Fibroblast of lung (primary cell): ENCODE results near the gene SFTA2. TPM values are rescaled to one million over a fixed set of nuclear protein-coding genes. Genes with fewer than 3 reads are reported as not detected.

Experiments used
- DNase-seq, 2 donors: peaks; one replicate each; pipeline versions ENCODE4 v3.0.0 to v3.0.0-alpha.2; 2010; ENCODE audit warnings: low read depth in 2 of 2
- H2AFZ ChIP-seq: 2 replicates; pipeline ENCODE4 v1.5.1; 2012; ENCODE audit warnings: low read length, control low read depth, inconsistent platforms
- H3K27ac ChIP-seq: 2 replicates; pipeline ENCODE4 v1.5.1; 2011; ENCODE audit warnings: low read length, control low read depth; ENCODE audit not compliant: insufficient read depth
- H3K27me3 ChIP-seq: 2 replicates; pipeline ENCODE4 v1.5.1; 2011; ENCODE audit warnings: mild to moderate bottlenecking, low read length; ENCODE audit not compliant: control insufficient read depth, insufficient read depth
- H3K36me3 ChIP-seq: 2 replicates; pipeline ENCODE4 v1.5.1; 2011; ENCODE audit warnings: low read length; ENCODE audit not compliant: control insufficient read depth, insufficient read depth
- H3K4me1 ChIP-seq: 2 replicates; pipeline ENCODE4 v1.5.1; 2011; ENCODE audit warnings: low read length; ENCODE audit not compliant: control insufficient read depth, insufficient read depth; ENCODE audit errors: extremely low read depth
- H3K4me2 ChIP-seq: 2 replicates; pipeline ENCODE4 v1.5.1; 2011; ENCODE audit warnings: low read length, control low read depth; ENCODE audit not compliant: insufficient read depth; ENCODE audit errors: extremely low read depth
- H3K4me3 ChIP-seq, 4 experiments: fragments of 200-600 bp in 1 of 4; sonication (generic) in 1 of 4; replicated peaks in 1 of 4; 2 replicates each; pipeline ENCODE4 v1.5.1; 2011 to 2016; ENCODE audit warnings: low read length in 4 of 4, low read depth in 3 of 4, mild to moderate bottlenecking in 3 of 4, control low read depth in 2 of 4, inconsistent platforms in 1 of 4, mixed read lengths in 1 of 4; ENCODE audit not compliant: insufficient read depth in 1 of 4; ENCODE audit errors: control extremely low read depth in 1 of 4
- H3K79me2 ChIP-seq: 2 replicates; pipeline ENCODE4 v1.5.1; 2012; ENCODE audit warnings: mild to moderate bottlenecking, low read length, inconsistent platforms; ENCODE audit not compliant: control insufficient read depth, insufficient read depth
- H3K9ac ChIP-seq: 2 replicates; pipeline ENCODE4 v1.5.1; 2011; ENCODE audit warnings: mild to moderate bottlenecking, low read length, control low read depth; ENCODE audit not compliant: insufficient read depth
- H3K9me3 ChIP-seq: 2 replicates; pipeline ENCODE4 v1.5.1; 2012; ENCODE audit warnings: low read depth, low read length; ENCODE audit not compliant: control insufficient read depth, insufficient read depth
- H4K20me1 ChIP-seq: 2 replicates; pipeline ENCODE4 v1.5.1; 2011; ENCODE audit warnings: low read length; ENCODE audit not compliant: control insufficient read depth, insufficient read depth; ENCODE audit errors: extremely low read depth
- EZH2 ChIP-seq: IDR thresholded peaks from 2 replicates; pipeline ENCODE4 v1.5.1; 2012; ENCODE audit warnings: low read length, control low read depth, mild to moderate bottlenecking; ENCODE audit errors: missing control alignments
- polyA plus RNA-seq, 2 donors: library from polyadenylated mRNA; depleted of rRNA in 1 of 2; stranded (reverse) in 1 of 2; unstranded in 1 of 2; fragments of >200 nt; gene quantifications; 2 replicates each; pipeline ENCODE4 v1.2.1, GENCODE V29; 2011 to 2012; ENCODE audit warnings: missing spikeins in 1 of 2
- total RNA-seq: library from RNA; depleted of rRNA; stranded (reverse); fragments of >200 nt; gene quantifications from 2 replicates; pipeline ENCODE4 v1.2.1, GENCODE V29; 2014
- TF ChIP-seq, protein P1 (sequence below), 2 donors: IDR thresholded peaks in 1 of 2; conservative IDR thresholded peaks in 1 of 2; 1 replicate in 1 of 2; 2 replicates in 1 of 2; pipeline ENCODE4 v1.5.1; 2011 to 2012; ENCODE audit warnings: low read length in 2 of 2, control low read depth in 1 of 2, inconsistent platforms in 1 of 2, low read depth in 1 of 2, mild to moderate bottlenecking in 1 of 2

SFTA2 gene
- total and polyA plus RNA-seq, 2 donors (not counting 1 experiment from before 2014, with no cell fraction given) = not detected

DNA sequence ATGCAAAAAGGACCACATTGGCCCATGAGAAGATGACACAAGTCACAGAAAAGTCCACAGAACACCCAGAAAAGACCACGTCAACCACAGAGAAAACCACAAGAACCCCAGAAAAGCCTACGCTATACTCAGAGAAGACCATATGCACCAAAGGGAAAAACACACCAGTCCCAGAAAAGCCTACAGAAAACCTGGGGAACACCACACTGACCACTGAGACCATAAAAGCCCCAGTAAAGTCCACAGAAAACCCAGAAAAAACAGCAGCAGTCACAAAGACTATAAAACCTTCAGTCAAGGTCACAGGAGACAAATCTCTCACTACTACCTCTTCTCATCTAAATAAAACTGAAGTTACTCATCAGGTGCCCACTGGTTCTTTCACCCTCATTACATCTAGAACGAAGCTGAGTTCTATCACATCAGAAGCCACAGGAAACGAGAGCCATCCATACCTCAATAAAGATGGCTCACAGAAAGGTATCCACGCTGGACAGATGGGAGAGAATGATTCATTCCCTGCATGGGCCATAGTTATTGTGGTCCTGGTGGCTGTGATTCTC, 20.0 kb upstream of the SFTA2 start:
- H2AFZ ChIP-seq = no peak overlapping the region
- H3K4me3 ChIP-seq = no peak overlapping the region
- TF ChIP-seq EZH2 = no peak
- TF ChIP-seq, protein P1, sequence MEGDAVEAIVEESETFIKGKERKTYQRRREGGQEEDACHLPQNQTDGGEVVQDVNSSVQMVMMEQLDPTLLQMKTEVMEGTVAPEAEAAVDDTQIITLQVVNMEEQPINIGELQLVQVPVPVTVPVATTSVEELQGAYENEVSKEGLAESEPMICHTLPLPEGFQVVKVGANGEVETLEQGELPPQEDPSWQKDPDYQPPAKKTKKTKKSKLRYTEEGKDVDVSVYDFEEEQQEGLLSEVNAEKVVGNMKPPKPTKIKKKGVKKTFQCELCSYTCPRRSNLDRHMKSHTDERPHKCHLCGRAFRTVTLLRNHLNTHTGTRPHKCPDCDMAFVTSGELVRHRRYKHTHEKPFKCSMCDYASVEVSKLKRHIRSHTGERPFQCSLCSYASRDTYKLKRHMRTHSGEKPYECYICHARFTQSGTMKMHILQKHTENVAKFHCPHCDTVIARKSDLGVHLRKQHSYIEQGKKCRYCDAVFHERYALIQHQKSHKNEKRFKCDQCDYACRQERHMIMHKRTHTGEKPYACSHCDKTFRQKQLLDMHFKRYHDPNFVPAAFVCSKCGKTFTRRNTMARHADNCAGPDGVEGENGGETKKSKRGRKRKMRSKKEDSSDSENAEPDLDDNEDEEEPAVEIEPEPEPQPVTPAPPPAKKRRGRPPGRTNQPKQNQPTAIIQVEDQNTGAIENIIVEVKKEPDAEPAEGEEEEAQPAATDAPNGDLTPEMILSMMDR (conservative IDR thresholded peaks at IDR 0.05 in 1 of 2, IDR thresholded peaks at IDR 0.05 in 1 of 2; ENCODE audit: low read depth in 1 of 2, low read length in 2 of 2) = no peak
- H3K79me2 ChIP-seq = no peaks in the 10 kb centered on the region
- no peak overlapping the region for H3K9ac ChIP-seq
- H3K36me3 ChIP-seq = no peaks in the 10 kb centered on the region
- no peaks in the 10 kb centered on the region for H4K20me1 ChIP-seq
- H3K27ac ChIP-seq = no peak overlapping the region
- H3K4me2 ChIP-seq = no peak overlapping the region
- no peak for DNase-seq
- no peaks in the 10 kb centered on the region for H3K4me1 ChIP-seq
- peaks cover 28% of the 10 kb centered on the region for H3K27me3 ChIP-seq
- H3K9me3 ChIP-seq = no peaks in the 10 kb centered on the region

DNA sequence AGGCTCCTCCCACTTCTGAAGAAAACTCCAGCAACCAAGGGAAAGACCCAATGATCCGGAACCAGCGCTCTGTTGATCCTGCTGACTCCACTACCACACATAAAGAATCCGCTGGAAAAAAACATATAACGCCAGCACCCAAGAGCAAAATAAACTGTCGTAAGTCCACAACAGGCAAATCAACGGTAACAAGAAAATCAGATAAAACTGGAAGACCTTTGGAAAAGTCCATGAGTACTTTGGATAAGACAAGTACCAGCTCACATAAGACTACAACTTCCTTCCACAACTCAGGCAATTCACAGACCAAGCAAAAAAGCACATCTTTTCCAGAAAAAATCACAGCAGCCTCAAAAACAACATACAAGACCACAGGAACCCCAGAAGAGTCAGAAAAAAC, 16.8 kb upstream of the SFTA2 start:
- H3K4me1 ChIP-seq = no peaks in the 10 kb centered on the region
- no peak for DNase-seq
- H3K4me2 ChIP-seq = no peak overlapping the region
- H4K20me1 ChIP-seq = no peaks in the 10 kb centered on the region
- H3K27me3 ChIP-seq = peaks cover 30% of the 10 kb centered on the region
- H3K9ac ChIP-seq = no peak overlapping the region
- TF ChIP-seq, protein P1 (conservative IDR thresholded peaks at IDR 0.05 in 1 of 2, IDR thresholded peaks at IDR 0.05 in 1 of 2; ENCODE audit: low read depth in 1 of 2, low read length in 2 of 2) = no peak
- H2AFZ ChIP-seq = no peak overlapping the region
- H3K4me3 ChIP-seq = no peak overlapping the region
- H3K36me3 ChIP-seq = no peaks in the 10 kb centered on the region
- H3K27ac ChIP-seq = no peak overlapping the region
- no peaks in the 10 kb centered on the region for H3K79me2 ChIP-seq
- H3K9me3 ChIP-seq = no peaks in the 10 kb centered on the region

DNA sequence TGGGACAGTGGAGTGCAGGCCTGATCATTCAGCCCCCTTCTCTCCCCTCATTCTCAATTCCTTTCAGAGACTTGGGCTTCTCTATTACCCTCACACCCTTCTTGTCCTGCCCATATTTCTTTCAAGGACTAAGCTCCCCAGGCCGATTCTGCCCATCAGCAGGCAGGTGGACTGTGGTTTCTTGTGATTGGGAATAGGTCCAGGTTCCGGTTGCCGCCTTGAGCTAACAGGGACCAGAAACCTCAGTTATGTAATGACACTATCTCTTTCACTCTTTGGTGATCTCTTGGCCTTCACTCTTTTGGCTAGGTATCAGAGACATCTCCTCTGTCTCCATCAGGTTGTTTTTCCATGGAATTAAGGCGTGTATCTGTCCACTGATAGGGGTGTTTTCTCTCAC, 15.3 kb upstream of the SFTA2 start:
- Histone ChIP-seq H3K4me3 (no peak overlapping the region), H3K36me3 (no peaks in the 10 kb centered on the region), H3K4me1 (peaks cover 3% of the 10 kb centered on the region), H3K9me3 (no peaks in the 10 kb centered on the region), H3K27ac (no peak overlapping the region), H4K20me1 (no peaks in the 10 kb centered on the region), H3K79me2 (no peaks in the 10 kb centered on the region), H3K9ac (no peak overlapping the region), H3K27me3 (peaks cover 30% of the 10 kb centered on the region), H2AFZ (no peak overlapping the region), H3K4me2 (no peak overlapping the region)
- DNase-seq = no peak
- TF ChIP-seq, protein P1 (conservative IDR thresholded peaks at IDR 0.05 in 1 of 2, IDR thresholded peaks at IDR 0.05 in 1 of 2; ENCODE audit: low read depth in 1 of 2, low read length in 2 of 2) = no peak
- TF ChIP-seq EZH2 = no peak
